Testis (tissue), 3 donors: ENCODE data around the gene DUS1L. TPM values are rescaled to one million over a fixed set of nuclear protein-coding genes. Genes with fewer than 3 reads are reported as not detected.
A peak's percentile ranks its signal among the peaks of the same experiment; 100 is the strongest.
"Not testable (repeated sequence)": the region's sequence is repeated elsewhere in the genome, so short reads cannot be mapped to it uniquely, and the experiment has no call there.

Experiments used
- DNase-seq: peaks from one replicate; pipeline ENCODE4 v3.0.0-alpha.2; 2019
- H3K27ac ChIP-seq, 2 donors: fragments of 200-600 bp; sonication (generic); one replicate each; pipeline ENCODE4 v1.5.1; 2019
- H3K27me3 ChIP-seq: fragments of 200-600 bp; sonication (generic); one replicate; pipeline ENCODE4 v1.5.1; 2019
- H3K36me3 ChIP-seq: fragments of 200-600 bp; sonication (generic); one replicate; pipeline ENCODE4 v1.5.1; 2017; ENCODE audit warnings: low read depth; ENCODE audit errors: missing control alignments
- H3K4me1 ChIP-seq: fragments of 200-600 bp; sonication (generic); one replicate; pipeline ENCODE4 v1.5.1; 2019
- H3K4me3 ChIP-seq, 2 donors: fragments of 200-600 bp; sonication (generic); one replicate each; pipeline ENCODE4 v1.5.1; 2017 to 2019
- H3K9me3 ChIP-seq: fragments of 200-600 bp; sonication (generic); one replicate; pipeline ENCODE4 v1.5.1; 2017
- POLR2A ChIP-seq: fragments of 450-650 bp; IDR thresholded peaks from one replicate; pipeline ENCODE4 v1.6.1; 2017; ENCODE audit warnings: antibody characterized with exemption, mild to moderate bottlenecking, moderate library complexity
- WGBS, 2 donors: methylation state at CpG; one replicate each; pipeline ENCODE4 v1.1.5; 2018; 5-methylcytosine and 5-hydroxymethylcytosine counted together
- intact Hi-C: fragments of 100-400 bp; cut with DNase I; formaldehyde crosslinking; loops from one replicate; pipeline ENCODE4 v1.15.1; 2023; ENCODE audit warnings: low total_unique reads
- polyA plus RNA-seq: library from polyadenylated mRNA; stranded (reverse); fragments of 350-450 nt; fragmentation: Illumina TruSeq; extraction: RNeasy Lipid Tissue Mini Kit (QIAGEN cat#74804); gene quantifications from one replicate; pipeline ENCODE4 v1.2.3, GENCODE V29; 2014; ENCODE audit warnings: low read depth, low replicate concordance; ENCODE audit not compliant: insufficient read depth
- total RNA-seq, 2 donors: library from RNA; depleted of rRNA; stranded (reverse); fragments of >200 nt; gene quantifications; one replicate each; pipeline ENCODE4 v1.2.3, GENCODE V29; 2016
- TF ChIP-seq, protein P1 (sequence below), 3 experiments: fragments of 450-650 bp in 2 of 3; fragments of 200-600 bp in 1 of 3; sonication (generic) in 1 of 3; IDR thresholded peaks; one replicate each; pipeline ENCODE4 v1.5.1; 2016 to 2019; ENCODE audit warnings: antibody characterized with exemption in 3 of 3, mild to moderate bottlenecking in 2 of 3, moderate library complexity in 1 of 3

The DUS1L gene
- total and polyA plus RNA-seq, 3 donors from 2014 or later = 117 to 132 (median 127) TPM

DNA sequence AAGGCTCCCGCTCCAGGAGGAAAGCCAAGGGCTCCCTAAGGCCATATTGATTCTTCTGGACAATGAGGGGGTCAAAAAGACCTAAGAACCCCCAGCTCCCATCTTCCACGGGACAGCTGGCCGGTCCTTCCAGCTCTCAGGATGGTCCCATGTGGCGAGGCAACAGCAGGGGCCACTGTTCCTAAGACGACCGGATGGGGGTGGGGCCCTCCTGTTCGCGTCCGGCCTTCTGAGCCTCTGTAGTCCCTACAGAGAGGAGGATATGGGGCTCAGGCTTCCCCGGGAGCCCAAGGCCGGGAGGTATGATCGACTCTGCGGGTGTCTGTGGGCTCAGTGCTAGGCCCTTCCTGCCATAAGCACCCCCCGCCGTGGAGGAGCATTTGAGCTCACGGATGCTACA is 22.1 kb downstream of the DUS1L start:
- Histone ChIP-seq H3K4me1 (peaks cover 11% of the 10 kb centered on the region), H3K9me3 (no peaks in the 10 kb centered on the region), H3K36me3 (no peaks in the 10 kb centered on the region), H3K27me3 (no peaks in the 10 kb centered on the region), H3K4me3 (no peak overlapping the region), H3K27ac (no peak overlapping the region)
- 67 to 88% methylated on average over 9 to 16 of the region's 16 CpGs for WGBS, 2 donors
- TF ChIP-seq POLR2A = no peak
- TF ChIP-seq, protein P1, sequence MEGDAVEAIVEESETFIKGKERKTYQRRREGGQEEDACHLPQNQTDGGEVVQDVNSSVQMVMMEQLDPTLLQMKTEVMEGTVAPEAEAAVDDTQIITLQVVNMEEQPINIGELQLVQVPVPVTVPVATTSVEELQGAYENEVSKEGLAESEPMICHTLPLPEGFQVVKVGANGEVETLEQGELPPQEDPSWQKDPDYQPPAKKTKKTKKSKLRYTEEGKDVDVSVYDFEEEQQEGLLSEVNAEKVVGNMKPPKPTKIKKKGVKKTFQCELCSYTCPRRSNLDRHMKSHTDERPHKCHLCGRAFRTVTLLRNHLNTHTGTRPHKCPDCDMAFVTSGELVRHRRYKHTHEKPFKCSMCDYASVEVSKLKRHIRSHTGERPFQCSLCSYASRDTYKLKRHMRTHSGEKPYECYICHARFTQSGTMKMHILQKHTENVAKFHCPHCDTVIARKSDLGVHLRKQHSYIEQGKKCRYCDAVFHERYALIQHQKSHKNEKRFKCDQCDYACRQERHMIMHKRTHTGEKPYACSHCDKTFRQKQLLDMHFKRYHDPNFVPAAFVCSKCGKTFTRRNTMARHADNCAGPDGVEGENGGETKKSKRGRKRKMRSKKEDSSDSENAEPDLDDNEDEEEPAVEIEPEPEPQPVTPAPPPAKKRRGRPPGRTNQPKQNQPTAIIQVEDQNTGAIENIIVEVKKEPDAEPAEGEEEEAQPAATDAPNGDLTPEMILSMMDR (IDR thresholded peaks at IDR 0.05) = no peak
- no peak for DNase-seq
- intact Hi-C loops = no loop called here

DNA sequence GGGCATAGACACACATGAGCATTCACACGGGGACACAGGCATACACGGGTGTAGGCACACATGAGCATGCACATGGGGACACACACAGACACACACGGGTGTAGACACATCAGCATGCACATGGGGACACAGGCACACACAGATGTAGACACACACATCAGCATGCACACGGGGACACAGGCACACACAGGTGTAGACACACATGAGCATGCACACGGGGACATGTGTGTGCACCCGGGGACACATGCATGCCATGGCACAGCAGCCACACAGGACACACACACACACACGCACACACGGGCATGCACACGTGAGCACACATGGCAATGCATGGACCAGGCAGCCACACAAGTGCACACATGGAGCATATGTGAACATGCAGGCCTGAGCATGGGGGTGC is 23.0 kb downstream of the DUS1L start:
- H3K36me3 ChIP-seq = no peaks in the 10 kb centered on the region
- H3K4me3 ChIP-seq = no peak overlapping the region
- H3K9me3 ChIP-seq = no peaks in the 10 kb centered on the region
- DNase-seq = no peak
- no peak overlapping the region for H3K27ac ChIP-seq
- intact Hi-C loops = no loop called here
- TF ChIP-seq POLR2A = no peak
- TF ChIP-seq, protein P1 (IDR thresholded peaks at IDR 0.05) = no peak
- H3K27me3 ChIP-seq = no peaks in the 10 kb centered on the region
- H3K4me1 ChIP-seq = peaks cover 19% of the 10 kb centered on the region
- 80 to 88% methylated on average over 6 to 9 of the region's 9 CpGs for WGBS, 2 donors

DNA sequence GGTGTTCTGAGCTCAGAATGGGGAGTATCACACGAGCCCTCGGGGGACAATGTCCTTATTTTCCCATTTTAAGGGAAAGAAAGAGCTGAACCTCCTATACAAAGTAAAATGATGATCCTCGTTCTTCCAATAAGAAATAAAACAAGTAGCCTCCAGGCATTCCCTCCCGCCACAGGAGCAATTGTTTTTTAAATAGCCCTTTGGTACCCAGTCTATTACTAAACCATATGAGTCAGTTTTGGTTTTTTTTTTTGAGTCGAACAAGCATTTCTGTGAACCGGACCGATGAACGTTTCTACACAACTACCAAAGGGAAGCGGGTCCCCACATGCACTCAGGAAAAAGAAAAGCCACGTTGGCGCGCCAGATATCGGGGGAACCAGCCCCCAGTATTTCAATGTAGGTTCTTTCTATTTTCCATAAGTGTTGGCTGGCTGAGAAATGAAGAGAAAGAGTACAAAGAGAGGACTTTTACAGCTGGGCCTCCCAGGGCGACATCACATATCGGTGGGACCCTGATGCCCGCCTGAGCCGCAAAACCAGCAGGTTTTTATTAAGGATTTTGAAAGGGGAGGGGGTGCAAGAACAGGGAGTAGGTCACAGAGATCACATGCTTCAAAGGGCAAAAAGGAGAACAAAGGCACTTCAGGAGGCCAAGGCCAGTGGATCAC is 24.3 kb downstream of the DUS1L start:
- H3K27ac ChIP-seq = no peak overlapping the region
- H3K27me3 ChIP-seq = no peaks in the 10 kb centered on the region
- H3K9me3 ChIP-seq = no peaks in the 10 kb centered on the region
- intact Hi-C loops = no loop called here
- H3K36me3 ChIP-seq = no peaks in the 10 kb centered on the region
- DNase-seq = no peak
- peaks cover 26% of the 10 kb centered on the region for H3K4me1 ChIP-seq
- WGBS, 2 donors = 89 to 93% methylated on average over 17 of the region's 17 CpGs
- TF ChIP-seq, protein P1 (IDR thresholded peaks at IDR 0.05) = no peak
- TF ChIP-seq POLR2A = no peak
- H3K4me3 ChIP-seq = no peak overlapping the region

DNA sequence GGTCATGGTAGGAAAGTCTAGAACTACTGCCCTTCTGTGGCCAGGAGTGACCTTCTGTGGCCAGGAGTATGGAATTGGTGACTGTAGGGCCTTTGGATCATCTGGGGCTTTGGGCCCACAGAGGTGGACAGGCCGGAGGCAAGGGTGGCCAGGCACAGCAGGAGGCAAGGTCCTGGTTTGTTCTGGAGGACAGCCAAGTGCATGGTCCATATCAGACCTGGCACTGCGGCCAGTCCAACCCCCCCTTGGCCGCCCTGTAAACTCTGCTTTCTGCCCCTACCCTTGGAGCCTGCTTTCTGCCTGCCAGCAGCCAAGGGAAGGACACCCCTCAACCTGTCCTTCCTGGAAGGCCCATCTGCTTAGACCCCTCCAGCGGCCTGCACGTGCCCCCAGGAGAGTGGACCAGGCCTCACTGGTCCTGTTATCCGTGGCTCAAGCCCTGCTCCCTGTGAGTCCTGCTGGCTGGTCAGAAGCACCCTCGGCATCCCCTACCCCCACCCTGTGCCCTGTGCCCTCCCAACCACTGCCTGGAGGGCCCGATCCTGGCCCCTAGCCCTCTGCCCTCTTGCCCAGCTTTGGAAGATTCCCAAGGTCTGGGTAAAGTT is 25.8 kb downstream of the DUS1L start:
- 85 to 93% methylated on average over 7 to 8 of the region's 8 CpGs for WGBS, 2 donors
- TF ChIP-seq, protein P1 (IDR thresholded peaks at IDR 0.05) = no peak
- no peak for TF ChIP-seq POLR2A
- no peak for DNase-seq
- intact Hi-C loops = loop anchor here (10.0 kb wide), 1 partner anchor 115 kb away; no protein-coding TSS in a partner anchor
- no peaks in the 10 kb centered on the region for H3K36me3 ChIP-seq
- no peaks in the 10 kb centered on the region for H3K27me3 ChIP-seq
- peaks cover 27% of the 10 kb centered on the region for H3K4me1 ChIP-seq
- no peak overlapping the region for H3K4me3 ChIP-seq
- no peaks in the 10 kb centered on the region for H3K9me3 ChIP-seq
- no peak overlapping the region for H3K27ac ChIP-seq

DNA sequence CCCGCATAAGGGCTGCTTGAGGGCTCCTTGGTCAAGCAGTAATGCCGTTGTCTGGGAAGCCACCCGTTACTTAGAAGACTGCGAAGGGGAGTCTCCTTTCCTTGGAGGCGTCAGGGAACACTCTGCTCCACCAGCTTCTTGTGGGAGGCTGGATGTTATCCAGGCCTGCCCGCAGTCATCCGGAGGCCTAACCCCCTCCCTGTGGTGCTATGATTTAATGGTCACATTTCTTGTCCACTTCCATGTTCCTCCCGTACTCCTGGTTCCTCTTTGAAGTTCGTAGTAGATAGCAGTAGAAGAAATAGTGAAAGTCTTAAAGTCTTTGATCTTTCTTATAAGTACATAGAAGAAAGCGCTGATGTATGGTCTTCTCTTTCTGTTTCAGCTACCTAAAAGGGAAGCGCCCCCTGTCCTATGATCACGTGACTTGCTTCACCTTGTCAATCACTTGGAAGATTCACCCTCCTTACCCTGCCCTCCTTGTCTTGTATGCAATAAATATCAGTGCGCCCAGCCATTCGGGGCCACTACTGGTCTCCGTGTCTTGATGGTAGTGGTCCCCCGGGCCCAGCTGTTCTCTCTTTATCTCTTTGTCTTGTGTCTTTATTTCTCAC is 26.7 kb downstream of the DUS1L start:
- intact Hi-C loops = loop anchor here (10.0 kb wide), 1 partner anchor 116 kb away; no protein-coding TSS in a partner anchor

More for the DNA sequence above, 26.7 kb downstream of the DUS1L start:
- WGBS, 2 donors = 38 to 54% methylated on average over 16 of the region's 16 CpGs
- DNase-seq = peak; percentile 76
- H3K27me3 ChIP-seq, H3K9me3 ChIP-seq, H3K36me3 ChIP-seq, H3K4me3 ChIP-seq: not testable (repeated sequence)
- Histone ChIP-seq H3K4me1 (peaks cover 27% of the 10 kb centered on the region), H3K27ac (peak overlapping the region in 1 of 2 donors; percentile 47)
